ENCODE data around the gene WDR59. TPM values are rescaled to one million over a fixed set of nuclear protein-coding genes. Genes with fewer than 3 reads are reported as not detected.
A peak's percentile ranks its signal among the peaks of the same experiment; 100 is the strongest.

WDR59 gene
- total RNA-seq, 1 experiment from 2014 or later, result 95.4 TPM

DNA sequence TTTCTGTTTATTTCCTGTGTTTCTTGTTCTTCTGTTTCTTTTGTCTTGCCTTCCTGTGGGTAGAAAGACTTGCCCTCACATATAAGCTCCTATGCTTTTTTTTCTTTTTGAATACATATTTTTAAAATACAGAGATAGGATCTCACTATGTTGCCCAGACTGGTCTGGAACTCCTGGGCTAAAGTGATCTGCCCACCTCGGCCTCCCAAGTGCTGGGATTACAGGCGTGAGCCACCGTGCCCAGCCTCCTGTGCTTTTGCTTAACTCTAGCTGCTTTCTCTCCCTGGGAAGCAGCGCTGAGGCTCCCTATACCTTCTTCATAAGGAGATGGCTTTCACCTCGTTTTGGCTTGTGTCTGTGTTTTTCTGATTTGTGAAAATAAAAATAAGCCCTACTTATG is 116.9 kb downstream of the WDR59 start:
- intact Hi-C loops (cut with micrococcal nuclease; ENCODE audit: unreplicated experiment), result no loop called here
- no peak for DNase-seq
- CTCF ChIA-PET, result no interaction called here
- Mint-ChIP-seq H3K9me3 (ENCODE audit: low read depth, unreplicated experiment) (no peaks in the 10 kb centered on the region), H3K36me3 (ENCODE audit: insufficient read depth, unreplicated experiment) (no peaks in the 10 kb centered on the region), H3K4me3 (ENCODE audit: low read depth, unreplicated experiment) (no peak overlapping the region), H3K27ac (ENCODE audit: unreplicated experiment) (no peak overlapping the region), H3K4me1 (ENCODE audit: low read depth, unreplicated experiment) (peaks cover 9% of the 10 kb centered on the region), H3K27me3 (ENCODE audit: unreplicated experiment) (no peaks in the 10 kb centered on the region)
- TF ChIP-seq, protein P1, sequence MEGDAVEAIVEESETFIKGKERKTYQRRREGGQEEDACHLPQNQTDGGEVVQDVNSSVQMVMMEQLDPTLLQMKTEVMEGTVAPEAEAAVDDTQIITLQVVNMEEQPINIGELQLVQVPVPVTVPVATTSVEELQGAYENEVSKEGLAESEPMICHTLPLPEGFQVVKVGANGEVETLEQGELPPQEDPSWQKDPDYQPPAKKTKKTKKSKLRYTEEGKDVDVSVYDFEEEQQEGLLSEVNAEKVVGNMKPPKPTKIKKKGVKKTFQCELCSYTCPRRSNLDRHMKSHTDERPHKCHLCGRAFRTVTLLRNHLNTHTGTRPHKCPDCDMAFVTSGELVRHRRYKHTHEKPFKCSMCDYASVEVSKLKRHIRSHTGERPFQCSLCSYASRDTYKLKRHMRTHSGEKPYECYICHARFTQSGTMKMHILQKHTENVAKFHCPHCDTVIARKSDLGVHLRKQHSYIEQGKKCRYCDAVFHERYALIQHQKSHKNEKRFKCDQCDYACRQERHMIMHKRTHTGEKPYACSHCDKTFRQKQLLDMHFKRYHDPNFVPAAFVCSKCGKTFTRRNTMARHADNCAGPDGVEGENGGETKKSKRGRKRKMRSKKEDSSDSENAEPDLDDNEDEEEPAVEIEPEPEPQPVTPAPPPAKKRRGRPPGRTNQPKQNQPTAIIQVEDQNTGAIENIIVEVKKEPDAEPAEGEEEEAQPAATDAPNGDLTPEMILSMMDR (IDR thresholded peaks at IDR 0.05; ENCODE audit: unreplicated experiment), result no peak
- BruUV-seq (replicated peaks), result no TSS peak

DNA sequence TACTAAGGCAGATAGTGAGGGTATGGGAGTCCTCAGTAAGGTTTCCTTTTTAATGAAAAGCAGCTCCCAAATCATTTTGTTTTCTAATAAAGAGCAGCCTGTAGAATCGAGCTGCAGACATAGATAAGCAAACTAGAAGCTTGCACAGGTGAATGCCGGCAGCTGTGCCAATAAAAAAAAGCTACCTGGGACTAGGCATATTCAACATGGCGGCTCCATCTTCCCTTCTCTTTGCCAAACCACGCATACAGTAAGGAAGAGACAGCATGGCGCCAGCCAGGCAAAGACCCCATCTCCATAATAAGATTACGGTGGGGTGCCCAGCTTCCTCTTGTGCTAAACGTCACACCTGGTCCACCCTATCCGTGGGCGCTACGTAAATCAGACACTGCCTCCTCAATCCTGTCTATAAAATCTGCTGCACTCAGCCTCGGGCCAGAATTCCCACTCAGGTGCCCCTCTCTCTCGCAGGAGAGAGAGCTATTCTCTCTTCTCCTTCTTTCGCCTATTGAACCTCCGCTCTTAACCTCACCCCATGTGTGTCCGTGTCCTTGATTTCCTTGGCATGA is 117.6 kb downstream of the WDR59 start:
- no peak for DNase-seq
- Mint-ChIP-seq H3K4me1 (ENCODE audit: low read depth, unreplicated experiment) (peaks cover 9% of the 10 kb centered on the region), H3K36me3 (ENCODE audit: insufficient read depth, unreplicated experiment) (no peaks in the 10 kb centered on the region), H3K4me3 (ENCODE audit: low read depth, unreplicated experiment) (no peak overlapping the region), H3K27ac (ENCODE audit: unreplicated experiment) (no peak overlapping the region), H3K9me3 (ENCODE audit: low read depth, unreplicated experiment) (no peaks in the 10 kb centered on the region), H3K27me3 (ENCODE audit: unreplicated experiment) (no peaks in the 10 kb centered on the region)
- no TSS peak for BruUV-seq (replicated peaks)
- CTCF ChIA-PET, result no interaction called here
- TF ChIP-seq, protein P1 (IDR thresholded peaks at IDR 0.05; ENCODE audit: unreplicated experiment), result no peak
- intact Hi-C loops (cut with micrococcal nuclease; ENCODE audit: unreplicated experiment), result no loop called here

DNA sequence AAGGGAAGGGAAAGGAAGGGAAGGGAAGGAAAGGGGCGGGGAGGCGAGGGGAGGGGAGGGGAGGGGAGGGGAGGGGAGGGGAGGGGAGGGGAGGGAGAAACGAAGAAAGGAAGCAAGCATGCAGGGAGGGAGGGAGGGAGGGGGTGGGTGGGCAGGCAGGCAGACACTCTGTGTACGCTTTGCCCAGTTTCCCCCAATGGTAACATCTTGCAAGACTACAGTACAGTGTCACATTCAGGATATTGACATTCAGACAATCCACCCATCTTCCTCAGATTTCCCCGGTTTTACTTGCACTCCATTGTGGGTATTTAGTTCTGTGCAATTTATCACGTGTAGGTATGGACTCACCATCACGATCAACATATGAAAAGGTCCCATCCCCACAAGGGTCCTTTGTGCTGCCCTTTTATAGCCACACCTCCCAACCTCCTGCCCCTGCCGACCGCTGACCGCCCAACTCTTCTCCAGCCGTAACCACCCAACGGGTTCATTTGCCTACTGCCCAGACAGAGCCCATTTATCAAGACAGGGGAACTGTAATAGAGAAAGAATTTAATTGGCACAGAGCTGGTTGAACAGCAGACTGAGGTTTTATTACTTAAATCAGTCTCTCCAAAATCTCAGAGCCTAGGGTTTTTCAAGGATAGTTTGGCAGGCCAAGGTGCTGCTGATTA is 118.9 kb downstream of the WDR59 start:
- CTCF ChIA-PET, result no interaction called here

DNA sequence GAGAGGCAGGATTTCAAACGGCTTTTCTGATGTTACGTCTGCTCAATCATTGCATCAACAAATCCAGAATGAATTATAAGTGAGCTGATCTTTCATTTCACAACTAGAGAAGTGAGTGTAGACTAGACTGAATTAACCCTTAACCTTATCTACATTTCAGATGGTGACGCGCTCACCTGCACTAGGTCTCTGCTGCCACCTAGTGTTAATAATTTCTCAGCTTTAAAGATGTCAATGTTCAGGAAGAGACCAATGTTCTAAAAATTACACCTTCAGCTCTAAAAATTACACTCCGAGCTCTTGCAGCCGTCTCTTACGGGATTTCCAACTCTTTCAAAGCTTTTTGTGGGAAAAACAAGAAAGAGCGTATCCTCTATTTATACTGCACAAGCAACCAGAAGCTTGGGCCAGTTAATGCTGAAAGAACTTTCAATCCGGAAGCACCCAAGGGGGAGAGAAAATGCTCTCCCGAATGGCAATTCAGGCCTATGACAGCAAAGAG is 122.1 kb downstream of the WDR59 start:
- H3K27ac Mint-ChIP-seq (ENCODE audit: unreplicated experiment), result peak overlapping the region; percentile 26

More for the DNA sequence above, 118.9 kb downstream of the WDR59 start:
- Mint-ChIP-seq H3K4me1 (ENCODE audit: low read depth, unreplicated experiment) (peaks cover 9% of the 10 kb centered on the region), H3K27me3 (ENCODE audit: unreplicated experiment) (no peaks in the 10 kb centered on the region), H3K36me3 (ENCODE audit: insufficient read depth, unreplicated experiment) (no peaks in the 10 kb centered on the region), H3K4me3 (ENCODE audit: low read depth, unreplicated experiment) (peak overlapping the region; percentile 8), H3K27ac (ENCODE audit: unreplicated experiment) (no peak overlapping the region), H3K9me3 (ENCODE audit: low read depth, unreplicated experiment) (no peaks in the 10 kb centered on the region)
- no TSS peak for BruUV-seq (replicated peaks)
- intact Hi-C loops (cut with micrococcal nuclease; ENCODE audit: unreplicated experiment), result no loop called here
- TF ChIP-seq, protein P1 (IDR thresholded peaks at IDR 0.05; ENCODE audit: unreplicated experiment), result no peak
- peak; percentile 35 for DNase-seq

More for the DNA sequence above, 122.1 kb downstream of the WDR59 start:
- TF ChIP-seq, protein P1 (IDR thresholded peaks at IDR 0.05; ENCODE audit: unreplicated experiment), result peak; percentile 91
- Mint-ChIP-seq H3K4me1 (ENCODE audit: low read depth, unreplicated experiment) (peaks cover 9% of the 10 kb centered on the region), H3K36me3 (ENCODE audit: insufficient read depth, unreplicated experiment) (no peaks in the 10 kb centered on the region), H3K27me3 (ENCODE audit: unreplicated experiment) (no peaks in the 10 kb centered on the region), H3K4me3 (ENCODE audit: low read depth, unreplicated experiment) (no peak overlapping the region), H3K9me3 (ENCODE audit: low read depth, unreplicated experiment) (no peaks in the 10 kb centered on the region)
- CTCF ChIA-PET, result interaction anchor here (0.5 to 2.5 kb wide), 30 partner anchors 9 to 629 kb away, joined by 3 to 22 read pairs (median 4); partner anchors contain the start of genes FA2H, MLKL, RFWD3 and WDR59
- peak; percentile 45 for DNase-seq
- no TSS peak for BruUV-seq (replicated peaks)
- intact Hi-C loops (cut with micrococcal nuclease; ENCODE audit: unreplicated experiment), result loop anchor here (1.0 kb wide), 2 partner anchors 49 to 153 kb away; no protein-coding TSS in a partner anchor

Data from Calu3 (cell line).